ENCODE measurements around the gene TAF1B. TPM values are rescaled to one million over a fixed set of nuclear protein-coding genes. Genes with fewer than 3 reads are reported as not detected.

The TAF1B gene
- total RNA-seq, 1 experiment from 2014 or later, result 35.2 TPM

GRCh38 chr2:9949239-9949991, 106.1 kb downstream of the TAF1B start:
- no peaks in the 10 kb centered on the region; the same call in 1 of the 2 replicates for H3K27me3 ChIP-seq (ENCODE audit: control insufficient read depth, insufficient read depth, low read length)
- CTCF ChIA-PET, result no interaction called here
- intact Hi-C loops (cut with micrococcal nuclease; ENCODE audit: unreplicated experiment) (no loop called here), in situ Hi-C loops (cut with HindIII; ENCODE audit: low pct_unique_long_range_greater_than_20kb, low sequenced_read_pairs) (no loop called here)
- H3K36me3 ChIP-seq (ENCODE audit: control insufficient read depth, insufficient read depth, low read length), result no peaks in the 10 kb centered on the region
- TF ChIP-seq CTCF (IDR thresholded peaks at IDR 0.05) (no peak), REST (IDR thresholded peaks at IDR 0.05; ENCODE audit: insufficient read depth in 1 of 2, low read depth in 2 of 2, low read length in 1 of 2) (no peak), TCF7L2 (IDR thresholded peaks at IDR 0.05; ENCODE audit: low read depth, low read length) (no peak), SIN3A (IDR thresholded peaks at IDR 0.05; ENCODE audit: borderline replicate concordance, insufficient read depth, low read depth, low read length) (no peak), POLR2AphosphoS5 (IDR thresholded peaks at IDR 0.05; ENCODE audit: low read depth, low read length) (no peak)
- BruUV-seq (replicated peaks), result no TSS peak
- no peak overlapping the region for H3K27ac ChIP-seq (ENCODE audit: low read length)
- ATAC-seq (no peak), DNase-seq (ENCODE audit: low read depth, low spot score) (no peak)
- POLR2A ChIA-PET, result no interaction called here
- H3K4me3 ChIP-seq (ENCODE audit: low read depth in 2 of 2, low read length in 2 of 2), result no peak overlapping the region
- peaks cover 17% of the 10 kb centered on the region for H3K4me1 ChIP-seq (ENCODE audit: control insufficient read depth, insufficient read depth, low read length)
- H3K9me3 ChIP-seq (ENCODE audit: control insufficient read depth, insufficient read depth, low read depth, low read length), result no peaks in the 10 kb centered on the region

- H3K27ac ChIP-seq (ENCODE audit: low read length), result no peak overlapping the region
- ChIA-PET CTCF (no interaction called here), POLR2A (no interaction called here)
- BruUV-seq (replicated peaks), result no TSS peak
- peaks cover 17% of the 10 kb centered on the region for H3K4me1 ChIP-seq (ENCODE audit: control insufficient read depth, insufficient read depth, low read length)
- H3K4me3 ChIP-seq (ENCODE audit: low read depth in 2 of 2, low read length in 2 of 2), result peak overlapping the region in 1 of 2 experiments; percentile 55; a peak in 1 of 4 replicates
- no peak for DNase-seq (ENCODE audit: low read depth, low spot score)
- ATAC-seq, result no peak
- H3K9me3 ChIP-seq (ENCODE audit: control insufficient read depth, insufficient read depth, low read depth, low read length), result no peaks in the 10 kb centered on the region
- intact Hi-C loops (cut with micrococcal nuclease; ENCODE audit: unreplicated experiment), result no loop called here
- no peaks in the 10 kb centered on the region for H3K36me3 ChIP-seq (ENCODE audit: control insufficient read depth, insufficient read depth, low read length)
- H3K27me3 ChIP-seq (ENCODE audit: control insufficient read depth, insufficient read depth, low read length), result no peaks in the 10 kb centered on the region; the same call in 1 of the 2 replicates
- TF ChIP-seq TCF7L2 (IDR thresholded peaks at IDR 0.05; ENCODE audit: low read depth, low read length) (no peak), SIN3A (IDR thresholded peaks at IDR 0.05; ENCODE audit: borderline replicate concordance, insufficient read depth, low read depth, low read length) (no peak), POLR2AphosphoS5 (IDR thresholded peaks at IDR 0.05; ENCODE audit: low read depth, low read length) (no peak), CTCF (IDR thresholded peaks at IDR 0.05) (no peak), REST (IDR thresholded peaks at IDR 0.05; ENCODE audit: insufficient read depth in 1 of 2, low read depth in 2 of 2, low read length in 1 of 2) (no peak)
- in situ Hi-C loops (cut with HindIII; ENCODE audit: low pct_unique_long_range_greater_than_20kb, low sequenced_read_pairs), result no loop called here
These were observed 106.8 kb downstream of the TAF1B start for GRCh38 chr2:9949992-9950520.
